Measurements from ENCODE around the gene CCL26. TPM values are rescaled to one million over a fixed set of nuclear protein-coding genes. Genes with fewer than 3 reads are reported as not detected.

CCL26 gene
- polyA plus RNA-seq (ENCODE audit: insufficient read length in 3 of 3): not detected
- long read RNA-seq, donor 1: 0 reads
- long read RNA-seq, donor 2: 0 reads
- long read RNA-seq, donor 3: 0 reads
- long read RNA-seq, donor 4: 0 reads
- long read RNA-seq, donor 5: 0 reads
- long read RNA-seq, donor 6: 0 reads
- long read RNA-seq, donor 7: 0 reads
- long read RNA-seq, donor 8: 0 reads
- long read RNA-seq, donor 9: 0 reads
- long read RNA-seq, donor 10: 0 reads
- long read RNA-seq, donor 11: 0 reads
- long read RNA-seq, donor 12: 0 reads
- long read RNA-seq, donor 13: 0 reads
- long read RNA-seq, donor 14: 0 reads
- long read RNA-seq, donor 15: 0 reads
- long read RNA-seq, donor 16: 0 reads

- no peak for DNase-seq
These were observed at the start of gene CCL26 for GRCh38 chr7:75772081-75773077. CCL26 (minus strand) TSS chr7:75772211; CDS start chr7:75772176, 35 bp downstream.

- no peak for DNase-seq
These were observed 48.7 kb upstream of the CCL26 start for GRCh38 chr7:75820688-75821087.

GRCh38 chr7:75819711-75820110 is 47.7 kb upstream of the CCL26 start:
- no peak for DNase-seq

- DNase-seq: no peak
These were observed 46.5 kb upstream of the CCL26 start for GRCh38 chr7:75818472-75818871.

GRCh38 chr7:75817116-75817515 is 45.1 kb upstream of the CCL26 start:
- DNase-seq: no peak

GRCh38 chr7:75815418-75816064 is 43.5 kb upstream of the CCL26 start:
- DNase-seq: no peak

GRCh38 chr7:75814407-75814947 is 42.5 kb upstream of the CCL26 start:
- DNase-seq: no peak

- DNase-seq: no peak
These were observed 41.8 kb upstream of the CCL26 start, which contains the start of gene CCL24 for GRCh38 chr7:75813781-75814236. CCL24 (minus strand) TSS chr7:75813806; CDS start chr7:75813715, 91 bp downstream.

GRCh38 chr7:75813084-75813483 is 41.1 kb upstream of the CCL26 start:
- no peak for DNase-seq

- no peak for DNase-seq
These were observed 40.1 kb upstream of the CCL26 start for GRCh38 chr7:75811894-75812678.

GRCh38 chr7:75809396-75809795 is 37.4 kb upstream of the CCL26 start:
- DNase-seq: no peak

- no peak for DNase-seq
These were observed 36.1 kb upstream of the CCL26 start for GRCh38 chr7:75808106-75808505.

- no peak for DNase-seq
These were observed 35.4 kb upstream of the CCL26 start for GRCh38 chr7:75807452-75807851.

GRCh38 chr7:75806560-75807307 is 34.7 kb upstream of the CCL26 start:
- no peak for DNase-seq

- no peak for DNase-seq
These were observed 32.7 kb upstream of the CCL26 start for GRCh38 chr7:75804705-75805104.

- DNase-seq: no peak
These were observed 32.0 kb upstream of the CCL26 start for GRCh38 chr7:75804004-75804403.

GRCh38 chr7:75802552-75802821 is 30.5 kb upstream of the CCL26 start:
- DNase-seq: no peak

GRCh38 chr7:75798770-75799169 is 26.8 kb upstream of the CCL26 start:
- DNase-seq: no peak

GRCh38 chr7:75796420-75796819 is 24.4 kb upstream of the CCL26 start:
- DNase-seq: no peak

GRCh38 chr7:75795831-75796285 is 23.8 kb upstream of the CCL26 start:
- no peak for DNase-seq
